Kidney epithelial cell (primary cell): Measurements from ENCODE around the gene LSS. TPM values are rescaled to one million over a fixed set of nuclear protein-coding genes. Genes with fewer than 3 reads are reported as not detected.

Experiments
- DNase-seq: peaks from one replicate; pipeline ENCODE4 v3.0.0-alpha.2; 2010; ENCODE audit warnings: low read depth
- H3K27me3 ChIP-seq: 2 replicates; pipeline ENCODE4 v1.6.0; 2011; ENCODE audit warnings: low read length; ENCODE audit not compliant: control insufficient read depth, insufficient read depth
- H3K36me3 ChIP-seq: 2 replicates; pipeline ENCODE4 v1.5.1; 2011; ENCODE audit warnings: low read length; ENCODE audit not compliant: control insufficient read depth, insufficient read depth
- H3K4me3 ChIP-seq: 2 replicates; pipeline ENCODE4 v1.5.1; 2011; ENCODE audit warnings: low read depth, mild to moderate bottlenecking, control low read depth, low read length
- total RNA-seq: library from RNA; depleted of rRNA; stranded (reverse); fragments of >200 nt; gene quantifications from 2 replicates; pipeline ENCODE4 v1.2.3, GENCODE V29; 2015
- TF ChIP-seq, protein P1 (sequence below): IDR thresholded peaks from 2 replicates; pipeline ENCODE4 v1.5.1; 2011; ENCODE audit warnings: mild to moderate bottlenecking, moderate library complexity, low read length, control low read depth, inconsistent platforms; ENCODE audit not compliant: insufficient read depth, poor library complexity, severe bottlenecking

The LSS gene
- total RNA-seq, 1 donor from 2014 or later = 74.5 TPM

- H3K4me3 ChIP-seq = no peak overlapping the region
- no peak for DNase-seq
- TF ChIP-seq, protein P1, sequence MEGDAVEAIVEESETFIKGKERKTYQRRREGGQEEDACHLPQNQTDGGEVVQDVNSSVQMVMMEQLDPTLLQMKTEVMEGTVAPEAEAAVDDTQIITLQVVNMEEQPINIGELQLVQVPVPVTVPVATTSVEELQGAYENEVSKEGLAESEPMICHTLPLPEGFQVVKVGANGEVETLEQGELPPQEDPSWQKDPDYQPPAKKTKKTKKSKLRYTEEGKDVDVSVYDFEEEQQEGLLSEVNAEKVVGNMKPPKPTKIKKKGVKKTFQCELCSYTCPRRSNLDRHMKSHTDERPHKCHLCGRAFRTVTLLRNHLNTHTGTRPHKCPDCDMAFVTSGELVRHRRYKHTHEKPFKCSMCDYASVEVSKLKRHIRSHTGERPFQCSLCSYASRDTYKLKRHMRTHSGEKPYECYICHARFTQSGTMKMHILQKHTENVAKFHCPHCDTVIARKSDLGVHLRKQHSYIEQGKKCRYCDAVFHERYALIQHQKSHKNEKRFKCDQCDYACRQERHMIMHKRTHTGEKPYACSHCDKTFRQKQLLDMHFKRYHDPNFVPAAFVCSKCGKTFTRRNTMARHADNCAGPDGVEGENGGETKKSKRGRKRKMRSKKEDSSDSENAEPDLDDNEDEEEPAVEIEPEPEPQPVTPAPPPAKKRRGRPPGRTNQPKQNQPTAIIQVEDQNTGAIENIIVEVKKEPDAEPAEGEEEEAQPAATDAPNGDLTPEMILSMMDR = no peak
- H3K36me3 ChIP-seq = no peaks in the 10 kb centered on the region
- no peaks in the 10 kb centered on the region for H3K27me3 ChIP-seq
Measured at GRCh38 chr21:46220847-46221246, 7.7 kb downstream of the LSS start.

DNA sequence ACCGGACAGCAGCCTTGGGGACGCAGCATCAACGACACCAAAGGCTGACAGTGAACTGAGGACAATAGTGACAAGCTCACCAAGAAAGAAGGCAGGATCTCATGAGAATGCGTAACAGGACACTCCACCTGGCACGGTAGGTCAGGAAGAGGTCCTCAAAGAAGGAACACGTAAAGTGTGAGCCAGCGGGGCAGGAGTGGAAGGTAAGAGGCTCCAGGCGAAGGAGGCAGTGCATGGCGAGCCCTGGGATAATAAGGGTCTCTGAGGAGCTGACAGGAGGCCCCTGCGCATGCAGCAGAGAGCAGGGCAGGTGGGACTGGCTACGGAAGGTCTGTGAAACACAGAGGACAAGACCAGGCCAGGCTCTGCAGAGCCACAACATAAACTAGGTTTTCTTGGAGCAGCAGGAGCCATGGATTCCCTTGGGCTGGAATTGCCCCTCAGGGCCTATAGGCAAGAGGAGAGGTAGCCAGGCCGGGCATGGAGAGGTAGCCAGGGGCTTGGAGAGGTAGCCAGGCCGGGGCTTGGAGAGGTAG is 8.2 kb downstream of the LSS start:
- TF ChIP-seq, protein P1 = no peak
- DNase-seq = no peak
- Histone ChIP-seq H3K4me3 (no peak overlapping the region), H3K27me3 (no peaks in the 10 kb centered on the region), H3K36me3 (no peaks in the 10 kb centered on the region)

DNA sequence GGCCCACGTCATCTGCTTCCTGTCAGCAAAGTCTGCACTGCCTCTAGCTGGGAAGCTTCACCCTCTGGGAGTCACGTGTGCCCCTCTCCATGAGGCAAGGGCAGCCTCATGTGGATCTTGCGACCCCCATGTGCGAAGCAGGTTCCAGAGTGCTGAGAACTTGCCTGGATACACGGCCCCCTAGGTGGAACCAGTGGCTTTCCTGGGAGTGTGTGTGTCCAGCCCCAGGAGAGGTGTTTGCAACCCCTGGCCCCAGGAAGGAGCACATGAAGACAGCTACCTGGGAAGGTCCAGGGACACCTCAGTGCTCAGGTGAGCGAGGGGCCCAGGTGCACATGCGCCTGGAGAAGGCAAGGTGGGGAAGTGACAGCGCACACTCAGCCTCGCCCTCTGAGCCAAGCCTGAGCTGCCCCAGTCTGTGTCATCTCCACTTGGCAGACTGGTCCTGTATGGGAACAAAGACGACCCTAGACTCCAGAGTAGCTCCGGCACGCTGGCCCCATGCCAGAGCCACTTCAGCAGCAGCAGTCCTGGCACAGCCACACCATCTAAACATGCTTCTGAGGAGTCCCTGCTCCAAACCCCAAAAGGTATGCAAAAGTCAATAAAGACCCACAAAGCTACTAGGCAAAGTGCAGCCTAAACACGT is 8.9 kb downstream of the LSS start:
- no peaks in the 10 kb centered on the region for H3K36me3 ChIP-seq
- DNase-seq = no peak
- TF ChIP-seq, protein P1 = no peak

DNA sequence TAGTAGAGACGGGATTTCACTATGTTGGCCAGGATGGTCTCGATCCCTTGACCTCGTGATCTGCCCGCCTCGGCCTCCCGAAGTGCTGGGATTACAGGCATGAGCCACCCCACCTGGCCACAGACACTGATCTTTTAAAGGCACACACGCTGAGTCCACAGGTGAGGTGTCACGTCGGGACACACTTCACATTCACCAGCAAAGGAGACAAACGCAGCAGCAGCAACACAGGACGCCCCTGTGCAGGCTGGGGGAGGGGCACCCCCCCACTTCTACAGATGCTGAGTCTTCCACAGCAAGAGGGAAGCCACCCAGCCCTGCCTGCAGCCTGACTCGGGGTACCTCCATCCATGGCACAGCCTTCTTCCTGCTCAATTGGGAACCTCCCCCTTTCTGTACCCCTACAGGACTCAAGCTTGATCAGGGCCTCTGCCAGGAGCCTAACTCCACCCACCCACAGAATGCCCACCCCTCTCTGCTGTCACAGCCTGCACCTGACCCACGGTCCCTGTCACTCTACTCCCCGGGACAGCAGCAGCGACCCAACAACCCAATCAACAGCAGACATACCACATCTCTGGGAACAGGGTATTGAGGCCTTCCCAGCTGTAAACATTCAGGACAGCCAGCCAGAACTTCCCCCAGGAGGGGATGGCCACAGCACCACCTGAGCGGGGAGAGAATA is 9.5 kb downstream of the LSS start:
- DNase-seq = no peak
- TF ChIP-seq, protein P1 = no peak
- Histone ChIP-seq H3K4me3 (no peak overlapping the region), H3K27me3 (no peaks in the 10 kb centered on the region), H3K36me3 (no peaks in the 10 kb centered on the region)

More for the DNA sequence above, 8.9 kb downstream of the LSS start:
- H3K4me3 ChIP-seq = no peak overlapping the region
- no peaks in the 10 kb centered on the region for H3K27me3 ChIP-seq

DNA sequence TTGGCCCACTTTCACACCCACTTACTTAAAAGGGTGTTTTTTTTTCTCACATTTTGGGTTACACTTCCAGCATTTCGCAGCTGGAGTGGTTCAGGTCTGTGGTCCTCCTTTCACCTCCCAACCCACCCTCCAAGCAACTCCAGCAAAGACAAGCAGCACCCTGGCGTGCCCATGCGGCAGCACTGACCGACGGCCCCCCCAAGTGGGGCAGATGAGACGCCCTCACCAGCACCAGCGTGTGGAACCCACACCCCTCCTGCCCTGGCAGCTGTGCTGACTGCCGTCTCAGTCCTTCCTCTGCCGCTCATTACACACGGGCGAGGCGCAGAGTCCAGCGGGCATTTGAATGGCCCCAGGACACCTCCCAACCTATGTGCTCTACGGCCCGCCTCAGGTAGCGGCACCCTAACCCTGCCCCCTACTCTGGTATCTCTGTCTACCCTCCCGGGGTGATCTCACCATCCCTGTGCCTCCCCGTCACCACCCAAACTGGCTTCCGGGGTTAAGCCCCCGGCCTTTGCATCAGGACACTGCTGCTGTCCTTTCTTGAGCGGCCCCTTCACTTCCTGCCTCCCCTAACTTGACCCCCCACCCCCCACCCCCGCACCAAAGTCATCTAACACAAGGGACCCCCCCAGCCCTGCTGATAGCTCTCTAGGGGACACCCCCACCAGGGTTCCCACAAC is 10.9 kb downstream of the LSS start:
- Histone ChIP-seq H3K27me3 (no peaks in the 10 kb centered on the region), H3K4me3 (no peak overlapping the region), H3K36me3 (no peaks in the 10 kb centered on the region)
- no peak for DNase-seq
- TF ChIP-seq, protein P1 = no peak
